ENCODE data around the gene TMEM231.

Gene TMEM231

DNA sequence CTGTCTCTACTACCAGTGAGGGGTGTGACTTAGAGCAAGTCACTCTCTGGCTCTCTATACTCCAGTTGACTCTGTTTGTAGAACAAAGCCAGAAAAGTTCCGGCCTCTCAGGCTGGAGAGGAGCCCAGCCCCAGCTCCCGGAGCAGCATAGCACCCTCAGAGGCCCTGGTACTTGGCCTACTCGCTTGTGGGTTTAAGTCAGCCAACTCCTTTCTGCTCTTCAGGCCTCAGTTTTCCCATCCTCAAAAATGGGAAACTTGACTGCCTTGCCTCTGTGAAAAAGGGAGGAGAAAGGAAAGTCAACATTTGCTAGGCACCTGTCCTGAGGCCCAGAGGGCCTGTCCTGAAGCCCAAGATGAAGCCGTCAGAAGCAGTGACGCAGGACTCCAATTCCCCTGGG is 61.9 kb downstream of the TMEM231 start:
- peak in 12 of 51 donors; percentile 8 to 48 (median 20) for DNase-seq

DNA sequence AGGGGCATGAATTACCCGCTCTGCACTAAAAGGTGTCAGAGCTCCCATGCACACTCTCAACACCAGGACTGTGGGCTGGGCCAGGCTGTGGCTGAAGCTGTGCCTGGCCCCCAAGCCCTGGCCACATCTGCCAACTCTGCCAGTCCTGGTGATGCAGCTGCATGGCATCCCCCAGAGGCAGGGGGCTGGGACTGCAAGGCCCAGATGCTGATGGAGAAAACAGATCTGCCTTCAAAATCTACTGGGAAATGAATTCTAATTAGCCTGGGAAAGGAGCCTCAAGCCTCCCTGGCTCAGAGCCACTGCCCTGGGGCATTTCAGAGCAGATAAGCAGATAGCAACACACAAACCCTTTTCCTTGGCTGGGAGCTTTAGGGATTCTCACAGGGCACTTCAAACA is 64.2 kb downstream of the TMEM231 start:
- DNase-seq, result peak in 40 of 51 donors; percentile 10 to 86 (median 56)

- DNase-seq, result no peak
Measured at GRCh38 chr16:75488322-75488721, 67.7 kb downstream of the TMEM231 start.
